Right ventricle myocardium inferior (tissue), 1 donor: ENCODE data around the gene PBX3. TPM values are rescaled to one million over a fixed set of nuclear protein-coding genes. Genes with fewer than 3 reads are reported as not detected.

Experiments used
- ATAC-seq: fragments of 200-7000 bp; cut with Tn5 transposase; one replicate; pipeline ENCODE4 v1.9.1; 2020; ENCODE audit warnings: mild to moderate bottlenecking, moderate library complexity
- DNase-seq: peaks from one replicate; pipeline ENCODE4 v3.0.0; 2021; ENCODE audit errors: missing footprints
- intact Hi-C: fragments of 100-400 bp; cut with DNase I; formaldehyde crosslinking; loops from one replicate; pipeline ENCODE4 v1.11.0; 2022
- long read RNA-seq: library from polyadenylated mRNA; unstranded; transcript quantifications from one replicate; pipeline ENCODE4 v2.0.0, GENCODE V29; 2021
- total RNA-seq: library from RNA; stranded (reverse); fragmentation: NEBNext Ultra II Directional; extraction: Animal tissue kit (Norgen Biotek cat#: 25700); gene quantifications from one replicate; pipeline ENCODE4 v1.2.1, GENCODE V29; 2021
- donor health status: DM: no; HTN: yes; CAD: no; lungs with severe emphysema.

Gene PBX3
- total RNA-seq, result 49.4 TPM
- long read RNA-seq, transcript PBX3-204 (9 exons, 2,775 nt), result major isoform, 31 of 51 reads
- long read RNA-seq, transcript PBX3-201 (8 exons, 2,755 nt), result minor isoform, 11 of 51 reads
- long read RNA-seq, partial matches to known transcripts, result 4 of 51 reads
- long read RNA-seq, other reads (novel, unspliced or antisense), result 4 of 51 reads

DNA sequence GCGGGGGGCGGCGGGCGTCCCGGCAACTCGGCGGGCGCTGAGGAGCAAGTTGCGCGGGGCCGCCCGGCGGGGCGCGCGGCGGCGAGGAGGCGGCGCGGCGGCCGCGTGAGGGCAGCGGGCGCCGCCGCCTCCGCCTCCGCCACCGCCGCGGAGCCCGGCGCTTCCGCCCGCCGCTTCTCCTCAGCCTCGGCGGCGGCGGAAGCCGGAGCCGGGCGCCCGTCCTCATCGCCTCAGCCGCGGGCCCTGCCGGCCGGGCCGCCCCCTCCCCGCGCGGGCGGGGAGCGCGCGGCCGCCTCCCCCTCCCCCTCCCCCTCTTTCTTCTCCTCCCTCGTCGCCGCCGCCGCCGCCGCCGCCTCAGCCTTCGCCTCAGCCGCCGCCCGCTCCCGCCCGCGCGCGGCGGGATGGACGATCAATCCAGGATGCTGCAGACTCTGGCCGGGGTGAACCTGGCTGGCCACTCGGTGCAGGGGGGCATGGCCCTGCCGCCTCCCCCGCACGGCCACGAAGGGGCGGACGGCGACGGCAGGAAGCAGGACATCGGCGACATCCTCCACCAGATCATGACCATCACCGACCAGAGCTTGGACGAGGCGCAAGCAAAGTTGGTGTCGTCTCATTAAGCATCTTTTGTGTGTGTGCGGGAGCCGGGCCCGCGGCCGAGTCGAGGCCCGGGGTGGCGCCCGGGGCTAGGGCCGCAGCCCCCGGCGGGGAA lies at the start of gene PBX3:
TSS of gene PBX3 (plus strand) at position 321 of the 712 bp plus-strand sequence.
- intact Hi-C loops, result loop anchor here (2.0 to 5.0 kb wide), 5 partner anchors 40 to 340 kb away; partner anchors contain the start of gene MAPKAP1
- ATAC-seq (no peak), DNase-seq (peak; percentile 82)

DNA sequence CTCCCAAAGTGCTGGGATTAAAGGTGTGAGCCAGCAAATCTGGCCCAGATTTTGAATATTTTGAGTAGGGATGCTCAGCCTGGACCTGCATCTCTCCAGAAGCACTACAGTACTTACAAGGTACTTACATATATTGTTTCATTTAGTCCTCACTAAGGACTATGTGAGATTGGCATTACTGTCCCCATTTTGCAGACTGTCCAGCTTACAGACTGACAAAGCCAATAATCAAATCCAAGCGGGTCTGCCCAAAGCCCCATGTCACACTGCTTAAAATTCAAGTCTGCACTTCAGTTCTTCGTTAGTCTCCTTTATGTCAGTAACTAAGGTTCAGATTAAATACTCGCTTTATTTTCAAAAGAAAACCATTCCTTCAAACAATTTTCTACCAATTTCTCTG lies 47.3 kb upstream of the PBX3 start:
- intact Hi-C loops, result no loop called here
- DNase-seq (no peak), ATAC-seq (no peak)

DNA sequence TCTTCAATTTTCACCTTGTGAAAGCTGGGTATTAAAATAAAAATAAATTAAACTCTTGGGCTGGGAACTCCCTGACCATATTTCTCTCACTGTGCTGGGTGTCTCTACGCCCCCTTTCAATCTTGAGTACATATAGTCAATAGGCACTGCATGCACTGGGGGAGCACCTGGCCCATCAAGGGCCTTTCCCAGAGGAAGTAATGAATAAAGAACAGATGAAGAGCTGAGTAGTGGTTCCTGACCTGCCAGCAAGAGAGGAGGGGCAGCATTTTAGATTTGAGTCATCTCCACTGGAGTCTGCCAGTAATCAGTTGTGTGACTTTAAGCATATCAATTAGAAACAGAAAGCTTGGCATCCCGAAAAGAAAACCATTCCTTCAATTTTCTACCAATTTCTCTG lies 46.4 kb upstream of the PBX3 start:
- DNase-seq (no peak), ATAC-seq (no peak)
- intact Hi-C loops, result no loop called here

DNA sequence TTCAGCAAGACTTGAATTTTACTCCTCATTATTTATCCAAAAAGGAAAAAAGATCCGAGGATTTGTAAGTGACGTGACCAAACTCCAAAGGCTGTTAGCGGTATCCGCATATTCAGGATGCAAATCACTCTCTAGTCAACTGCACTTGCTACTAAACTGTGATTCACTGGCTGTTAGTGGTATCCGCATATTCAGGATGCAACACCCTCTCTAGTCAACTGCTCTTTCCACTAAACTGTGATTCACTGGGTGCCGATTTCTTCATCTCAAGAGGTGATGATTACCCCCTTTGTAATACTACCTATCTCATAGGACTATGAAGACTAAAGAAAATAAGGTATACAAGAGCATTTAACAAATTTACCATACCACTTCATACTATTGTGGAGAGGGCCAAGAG lies 45.8 kb upstream of the PBX3 start:
- no peak for DNase-seq
- no peak for ATAC-seq
- intact Hi-C loops, result no loop called here

DNA sequence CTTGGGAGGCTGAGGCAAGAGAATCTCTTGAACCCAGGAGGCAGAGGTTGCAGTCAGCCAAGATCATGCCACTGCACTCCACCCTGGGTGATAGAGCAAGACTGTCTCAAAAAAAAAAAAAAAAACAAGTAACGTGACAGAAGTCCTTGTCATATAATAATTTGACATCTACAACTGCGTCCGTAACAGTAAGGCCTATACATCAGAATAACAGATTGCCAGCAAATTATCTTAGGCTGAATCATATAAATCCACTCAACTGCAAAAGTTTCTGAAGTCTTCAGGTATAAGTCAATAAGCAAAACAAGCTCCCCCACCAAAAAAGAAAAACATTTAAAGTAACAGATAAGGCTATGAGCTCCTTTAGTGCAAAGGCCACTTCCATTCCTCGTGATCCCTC lies 43.5 kb upstream of the PBX3 start:
- intact Hi-C loops, result no loop called here
- DNase-seq, result no peak
- no peak for ATAC-seq

DNA sequence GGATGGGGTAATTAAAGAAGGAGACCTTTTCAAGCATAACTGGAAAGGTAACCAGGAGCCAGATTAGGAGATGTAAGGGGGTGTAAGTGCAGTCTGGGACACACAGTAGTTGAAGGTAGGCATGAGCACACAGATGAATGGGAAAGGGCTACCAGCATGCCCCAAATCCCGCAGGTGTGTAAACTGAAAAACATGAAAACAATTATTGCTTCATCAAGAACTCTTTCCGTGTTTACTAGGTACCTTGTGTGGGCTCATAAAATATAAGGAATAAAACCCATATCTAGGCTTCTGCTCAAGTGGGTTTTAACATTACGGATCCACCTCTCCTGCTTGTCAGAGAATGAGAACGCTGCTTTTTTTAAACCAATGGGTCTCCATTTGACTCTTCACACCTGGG lies 41.3 kb upstream of the PBX3 start:
- ATAC-seq, result no peak
- intact Hi-C loops, result loop anchor here (5.0 kb wide), 1 partner anchor 41 kb away; the partner anchor contains the start of gene PBX3
- DNase-seq, result no peak

DNA sequence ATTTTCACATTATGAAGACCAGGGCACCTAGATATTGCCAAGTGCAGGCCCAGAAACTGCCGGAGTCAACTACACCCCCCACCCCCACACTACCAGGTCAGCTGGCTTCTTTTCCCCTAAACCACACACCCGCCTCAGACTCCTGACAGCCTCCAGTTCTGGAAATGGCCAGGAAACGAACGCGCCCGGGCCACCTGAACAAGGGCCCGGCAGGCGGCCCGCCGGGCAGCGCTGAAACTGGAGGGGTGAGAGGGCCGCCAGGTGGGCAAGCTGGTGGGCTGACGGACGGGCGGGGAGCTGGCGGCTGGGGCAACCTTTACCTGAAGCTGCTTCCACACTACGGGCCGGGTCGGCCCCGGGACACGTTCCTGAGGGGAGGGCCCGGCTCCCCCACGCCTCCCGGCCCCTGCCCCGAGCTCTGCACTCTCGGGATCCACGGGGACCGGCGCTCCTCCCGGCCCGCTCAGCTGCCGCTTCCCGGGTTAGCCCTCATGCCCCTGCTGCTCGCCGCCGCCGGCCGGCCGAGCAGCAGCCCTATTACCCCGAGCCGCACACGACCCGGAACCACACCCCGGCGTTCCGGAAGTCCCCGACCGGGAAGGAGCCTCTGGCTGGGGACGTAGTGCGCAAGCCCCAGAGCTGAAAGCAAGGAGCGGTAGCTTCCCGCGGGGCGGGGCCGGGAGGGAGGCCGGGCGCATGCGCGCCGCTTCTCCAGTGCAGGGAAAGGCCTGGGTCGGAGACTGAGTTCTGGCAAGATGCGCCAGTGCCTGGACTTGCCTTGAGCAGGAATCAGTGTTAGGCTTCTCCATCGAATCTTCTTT lies 40.3 kb upstream of the PBX3 start, which contains the start of gene MAPKAP1:
TSS of gene MAPKAP1 (minus strand) at position 558 of the 821 bp plus-strand sequence. CDS start 34,634 bp downstream, outside the sequence.
- intact Hi-C loops, result loop anchor here (5.0 kb wide), 1 partner anchor 40 kb away; the partner anchor contains the start of gene PBX3
- DNase-seq (peak; percentile 99), ATAC-seq (peak; percentile 100)

DNA sequence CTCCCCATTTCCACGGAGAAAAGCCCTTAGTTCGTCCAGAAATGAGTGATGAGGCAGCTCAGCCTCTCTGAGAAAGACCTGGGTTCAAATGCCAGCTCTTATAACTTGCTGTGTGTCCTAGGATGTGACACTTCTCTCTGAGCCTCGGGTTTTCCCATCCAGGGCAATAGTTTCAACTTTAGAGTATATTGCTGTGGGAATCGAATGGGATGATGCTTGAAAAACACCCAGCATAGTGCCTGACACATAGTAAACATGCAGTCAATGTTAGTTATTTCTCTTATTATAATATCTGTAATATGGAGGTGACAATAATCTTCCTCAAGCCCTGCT lies 39.7 kb upstream of the PBX3 start:
- ATAC-seq (no peak), DNase-seq (no peak)
- intact Hi-C loops, result loop anchor here (5.0 kb wide), 1 partner anchor 40 kb away; the partner anchor contains the start of gene PBX3

DNA sequence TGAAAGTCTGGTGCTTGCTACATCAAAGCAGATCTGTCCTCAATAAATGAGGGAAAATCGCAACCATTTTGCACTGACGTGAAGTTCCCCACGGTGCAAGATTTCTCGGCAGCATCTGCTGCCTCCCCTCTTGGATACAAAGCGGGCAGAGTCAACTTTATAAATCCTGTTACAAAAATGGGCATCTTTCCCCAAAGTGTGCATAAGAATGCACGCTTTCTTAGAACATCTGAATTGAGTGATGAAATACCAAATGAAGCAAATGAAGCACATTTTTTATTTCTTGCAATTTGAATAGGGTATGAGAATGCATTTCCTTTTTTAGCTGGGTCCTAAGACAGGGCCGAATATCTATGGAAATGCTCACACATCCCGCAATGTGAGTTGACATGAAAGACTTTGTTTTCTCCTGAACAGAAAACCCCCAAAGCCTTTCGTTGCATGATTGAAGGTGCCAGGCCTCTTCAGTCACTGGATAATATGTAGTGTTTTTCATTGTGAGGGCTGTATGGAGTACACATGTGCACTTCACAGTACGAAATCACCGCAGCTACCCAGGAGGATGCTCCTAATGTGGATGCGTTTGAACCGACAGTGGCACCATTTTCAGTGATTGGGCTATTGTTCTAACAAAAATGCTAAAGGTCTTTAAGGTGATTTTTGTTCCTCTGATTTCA lies 20.6 kb upstream of the PBX3 start:
- no peak for ATAC-seq
- no peak for DNase-seq
- intact Hi-C loops, result no loop called here

DNA sequence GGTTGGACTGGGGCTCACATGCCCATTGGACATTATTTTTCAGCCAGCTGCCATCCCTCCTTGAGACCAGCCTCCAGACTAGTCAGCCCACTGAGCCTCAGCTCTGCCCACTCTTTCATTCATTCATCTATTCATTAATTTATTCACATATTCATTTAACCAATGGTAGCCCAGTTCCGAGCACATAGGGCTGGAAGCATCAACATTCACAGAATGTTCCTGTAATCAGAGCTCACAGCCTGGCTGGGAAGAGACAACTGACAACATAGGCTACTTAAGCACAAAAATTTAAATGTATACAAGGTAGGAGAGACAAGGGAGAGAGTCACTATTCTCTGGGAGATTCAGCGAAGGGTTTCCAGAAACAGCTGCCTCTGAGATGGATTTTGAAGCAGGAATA lies 17.0 kb upstream of the PBX3 start:
- DNase-seq (no peak), ATAC-seq (no peak)
- intact Hi-C loops, result no loop called here

DNA sequence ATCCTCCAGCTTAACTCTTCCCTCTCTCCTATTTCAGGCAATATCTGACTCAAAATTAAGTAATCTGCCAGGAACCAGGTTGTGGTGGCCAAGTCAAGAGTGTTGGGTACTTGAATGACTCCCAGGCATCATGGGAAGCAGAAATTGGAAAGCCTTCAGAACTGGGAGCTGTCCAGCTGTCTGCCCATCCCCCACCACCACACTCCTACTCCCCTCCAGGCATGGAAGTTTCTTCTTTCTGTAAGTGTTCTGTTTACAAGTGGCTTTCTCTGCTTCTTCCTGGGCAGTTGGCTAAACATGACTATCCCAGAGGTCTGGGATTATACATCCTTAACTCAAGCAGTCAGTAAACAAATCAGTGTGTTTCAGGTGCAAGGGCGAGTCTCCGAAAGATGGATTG lies 14.6 kb upstream of the PBX3 start:
- ATAC-seq, result no peak
- intact Hi-C loops, result no loop called here
- DNase-seq, result no peak

DNA sequence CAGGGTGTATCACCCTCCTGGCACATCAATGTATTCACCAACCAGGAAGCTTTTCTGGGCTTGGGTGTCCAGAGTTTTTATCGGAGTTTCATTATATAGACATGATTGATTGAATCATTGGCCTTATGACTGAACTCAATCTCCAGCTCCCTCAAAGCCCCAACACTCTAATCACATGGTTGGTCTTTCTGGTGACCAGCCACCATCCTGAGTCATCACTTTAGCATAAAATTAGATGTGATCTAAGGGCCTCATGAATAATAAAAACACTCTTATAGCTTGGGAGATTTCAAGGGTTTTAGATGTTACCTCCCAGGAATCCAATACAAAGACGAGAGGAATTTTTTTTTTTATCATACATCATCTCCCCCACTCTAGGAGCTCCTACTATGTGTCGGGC lies 7.7 kb upstream of the PBX3 start:
- ATAC-seq (no peak), DNase-seq (no peak)
- intact Hi-C loops, result no loop called here

DNA sequence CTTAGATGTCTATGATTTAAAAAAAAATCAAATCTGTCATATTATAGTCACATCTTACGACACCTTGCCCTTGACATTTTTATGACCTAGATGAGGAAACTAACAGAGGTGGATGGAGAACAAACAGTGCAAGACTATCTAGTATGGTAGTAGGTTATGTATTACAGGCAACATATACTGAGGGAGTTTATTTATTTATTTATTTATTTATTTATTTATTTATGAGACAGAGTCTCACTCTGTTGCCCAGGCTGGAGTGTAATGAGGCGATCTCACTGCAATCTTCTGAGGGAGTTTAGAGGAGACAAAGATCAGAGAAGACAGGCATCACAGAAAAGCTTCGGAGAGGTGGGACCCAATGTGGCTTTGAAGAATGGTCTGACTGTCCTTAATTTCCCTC lies 4.5 kb upstream of the PBX3 start:
- intact Hi-C loops, result no loop called here
- no peak for DNase-seq
- no peak for ATAC-seq

DNA sequence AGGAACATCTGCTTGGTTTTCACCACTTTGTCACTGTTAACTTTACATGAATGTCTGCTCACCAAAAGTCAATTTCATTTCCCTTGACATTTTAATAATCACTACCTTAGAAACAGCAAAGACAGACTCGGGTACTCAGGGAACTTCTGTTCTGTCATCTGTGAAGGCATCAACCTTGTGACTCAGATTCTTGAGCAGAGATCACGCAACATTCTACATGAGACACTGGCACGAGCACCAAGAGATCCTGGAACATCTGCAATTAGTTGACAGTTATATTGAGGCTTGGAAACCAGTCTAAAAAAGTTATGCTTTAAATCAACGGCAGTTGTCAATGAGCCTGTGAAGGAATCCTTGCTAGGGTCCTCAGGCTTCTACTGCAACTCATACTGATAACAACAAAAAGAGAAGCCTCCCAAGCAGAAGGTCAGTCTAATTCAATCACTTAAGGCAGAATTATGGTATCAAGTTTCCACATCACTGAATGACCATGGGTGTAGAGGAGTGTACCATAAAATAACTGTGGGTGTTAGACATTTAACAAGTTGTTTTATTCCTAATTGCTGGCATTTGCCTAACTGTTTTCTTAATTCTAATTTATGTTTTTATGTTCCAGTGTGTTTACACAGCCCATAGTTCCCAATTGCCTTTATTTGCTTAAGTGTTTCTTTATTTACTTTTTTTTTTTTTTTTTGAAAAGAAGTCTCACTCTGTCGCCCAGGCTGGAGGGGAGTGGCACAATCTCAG lies 3.3 kb upstream of the PBX3 start:
- DNase-seq (no peak), ATAC-seq (no peak)
- intact Hi-C loops, result no loop called here

DNA sequence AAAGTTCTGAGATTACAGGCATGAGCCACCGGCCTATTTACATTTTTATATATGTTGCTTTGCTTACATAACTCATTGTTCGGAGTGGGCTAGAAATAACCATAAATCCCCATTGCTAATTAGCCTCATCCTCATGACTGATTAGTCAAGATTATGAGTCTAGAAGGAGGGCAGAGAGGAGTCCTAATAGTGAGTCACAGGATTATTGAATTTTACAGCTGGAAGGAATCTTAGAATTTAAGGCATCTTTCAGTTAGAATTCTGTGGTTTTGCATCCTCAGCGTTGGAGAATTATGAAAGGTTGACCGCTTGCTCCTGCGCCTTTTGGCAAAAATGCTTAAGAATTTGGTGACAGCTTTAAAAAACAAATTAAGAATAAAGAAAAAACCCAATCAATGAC lies 2.6 kb upstream of the PBX3 start:
- ATAC-seq, result no peak
- no peak for DNase-seq
- intact Hi-C loops, result loop anchor here (5.0 kb wide), 4 partner anchors 37 to 337 kb away; partner anchors contain the start of gene MAPKAP1

DNA sequence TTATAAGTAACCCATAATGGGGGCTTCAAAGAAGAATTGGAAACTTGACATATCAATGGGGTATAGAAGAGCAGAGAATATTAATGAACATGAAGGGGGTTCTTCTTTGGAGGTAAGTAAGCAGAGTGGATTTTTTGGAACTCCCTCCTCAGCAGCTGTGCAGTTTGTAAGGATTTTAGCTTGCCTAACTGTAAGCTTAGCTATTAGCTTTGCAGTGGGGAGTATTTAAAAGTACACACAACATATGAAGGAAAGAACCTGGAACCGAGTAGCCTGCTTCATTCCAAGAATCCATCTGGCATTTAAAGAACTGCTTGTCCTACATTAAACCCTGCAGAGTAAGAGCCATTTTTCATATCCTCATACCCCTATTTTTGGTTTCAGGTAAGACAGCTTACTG lies 2.2 kb upstream of the PBX3 start:
- ATAC-seq (no peak), DNase-seq (no peak)
- intact Hi-C loops, result loop anchor here (5.0 kb wide), 4 partner anchors 38 to 338 kb away; partner anchors contain the start of gene MAPKAP1

DNA sequence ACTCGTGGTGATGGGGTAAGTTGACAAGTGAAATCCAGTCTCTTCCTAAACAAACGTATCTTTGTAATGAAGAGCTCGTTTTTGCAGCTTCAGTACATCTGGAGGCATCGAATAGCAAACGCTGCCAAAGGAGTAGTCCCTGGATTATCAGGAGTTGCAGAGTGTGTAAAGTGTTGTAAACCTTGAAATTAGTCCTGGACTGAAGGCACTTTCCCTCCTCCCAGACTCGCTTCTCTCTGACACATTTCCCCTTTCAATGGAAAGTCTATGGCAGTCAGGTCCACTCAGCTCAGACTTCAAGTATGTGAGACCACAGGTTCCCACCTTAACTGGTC lies 1.5 kb upstream of the PBX3 start:
- intact Hi-C loops, result loop anchor here (2.0 to 5.0 kb wide), 5 partner anchors 38 to 338 kb away; partner anchors contain the start of gene MAPKAP1
- DNase-seq, result no peak
- ATAC-seq, result peak; percentile 1

DNA sequence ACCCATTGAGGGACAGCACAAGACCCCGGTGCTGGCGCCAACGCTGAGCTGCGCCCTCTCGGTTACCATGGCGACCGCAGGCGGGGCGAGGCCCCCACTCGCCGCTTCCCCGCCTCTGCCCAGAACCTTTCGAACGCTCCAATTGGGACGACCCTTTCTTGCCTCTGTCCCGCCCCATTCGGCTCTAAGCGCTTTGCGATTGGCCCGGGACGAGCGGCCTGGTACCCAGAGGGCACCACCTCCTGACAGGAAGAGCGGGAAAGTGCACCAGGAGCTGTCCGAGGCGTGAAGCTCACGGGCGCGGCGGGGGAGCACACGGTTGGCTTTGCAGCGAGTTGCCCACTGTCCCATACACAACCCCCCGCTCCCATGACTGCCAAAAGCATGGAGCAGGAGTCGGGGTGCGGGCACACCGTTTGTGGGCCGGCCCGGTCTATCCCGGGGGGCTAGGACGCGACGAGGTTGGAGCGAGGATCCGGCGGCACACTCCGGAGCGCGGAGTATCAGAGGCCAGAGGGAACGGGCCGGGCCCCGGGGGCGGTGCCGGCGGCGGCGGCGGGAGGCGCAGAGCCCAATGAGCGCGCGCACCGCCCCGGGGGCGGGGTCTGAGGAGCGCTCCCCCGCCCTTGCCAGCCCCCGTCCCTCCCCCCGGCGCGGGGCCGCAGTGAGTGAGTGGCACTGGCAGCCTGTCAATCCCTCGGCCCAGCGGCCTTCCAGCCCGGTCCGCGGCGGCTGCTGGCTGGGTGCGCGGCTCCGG lies 978 bp upstream of the PBX3 start:
- ATAC-seq (peak; percentile 96), DNase-seq (peak; percentile 98)
- intact Hi-C loops, result loop anchor here (2.0 to 5.0 kb wide), 5 partner anchors 39 to 339 kb away; partner anchors contain the start of gene MAPKAP1
